ENCODE measurements around the gene GGA3. TPM values are rescaled to one million over a fixed set of nuclear protein-coding genes. Genes with fewer than 3 reads are reported as not detected.

Gene GGA3
- total RNA-seq, 1 donor from 2014 or later, result 26.2 TPM

DNA sequence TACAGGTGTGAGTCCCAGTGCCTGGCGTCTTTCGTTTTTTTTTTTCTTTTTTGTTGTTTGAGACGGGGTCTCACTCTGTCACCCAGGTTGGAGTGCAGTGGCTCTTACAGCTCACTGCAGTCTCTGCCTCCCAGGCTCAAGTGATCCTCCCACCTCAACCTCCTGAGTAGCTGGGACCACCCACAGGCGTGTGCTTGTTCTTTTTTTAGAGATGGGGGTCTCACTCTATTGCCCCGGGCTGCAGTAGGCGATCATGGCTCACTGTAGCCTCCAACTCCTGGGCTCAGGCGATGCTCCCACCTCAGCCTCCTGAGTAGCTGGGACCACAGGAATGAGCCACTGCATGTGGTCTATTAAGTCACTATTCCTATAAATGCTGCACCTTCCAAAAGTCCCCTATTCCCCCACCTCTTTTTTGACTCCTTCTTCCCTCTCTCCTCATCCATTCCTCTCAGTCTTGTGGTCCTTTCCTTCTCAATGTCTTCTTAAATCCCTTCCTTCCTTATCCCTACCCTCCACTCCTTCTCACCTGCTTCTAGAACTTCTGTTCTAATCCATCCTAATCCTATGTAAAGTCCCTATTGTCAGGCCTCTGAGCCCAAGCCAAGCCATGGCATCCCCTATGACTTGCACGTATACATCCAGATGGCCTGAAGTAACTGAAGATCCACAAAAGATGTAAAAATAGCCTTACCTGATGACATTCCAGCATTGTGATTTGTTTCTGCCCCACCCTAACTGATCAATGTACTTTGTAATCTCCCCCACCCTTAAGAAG is 9.2 kb downstream of the GGA3 start:
- intact Hi-C loops (cut with micrococcal nuclease), result no loop called here
- DNase-seq (no peak), ATAC-seq (no peak)

DNA sequence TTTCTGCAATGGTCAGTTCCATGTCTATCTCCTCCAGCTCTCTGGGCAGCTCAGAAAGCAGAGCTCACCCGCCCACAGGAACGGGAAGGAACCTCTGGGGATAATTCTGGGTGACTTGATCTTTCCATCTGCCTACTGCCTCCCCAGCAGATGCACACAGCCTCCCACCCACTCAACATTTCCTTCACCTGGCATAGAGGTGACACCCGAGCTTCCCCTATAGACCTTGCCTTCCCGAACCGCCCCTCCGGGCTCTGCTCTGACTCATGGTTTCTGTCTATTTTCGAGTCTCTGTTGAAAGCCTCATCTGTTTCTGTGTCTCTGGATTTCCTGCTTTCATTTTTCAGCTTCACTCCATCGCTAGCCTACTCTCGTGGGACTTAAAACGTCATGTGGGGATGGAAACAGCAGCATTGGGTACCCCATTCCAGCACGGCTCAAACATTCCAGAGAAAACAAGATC is 11.4 kb downstream of the GGA3 start:
- DNase-seq, result no peak
- intact Hi-C loops (cut with micrococcal nuclease), result no loop called here

DNA sequence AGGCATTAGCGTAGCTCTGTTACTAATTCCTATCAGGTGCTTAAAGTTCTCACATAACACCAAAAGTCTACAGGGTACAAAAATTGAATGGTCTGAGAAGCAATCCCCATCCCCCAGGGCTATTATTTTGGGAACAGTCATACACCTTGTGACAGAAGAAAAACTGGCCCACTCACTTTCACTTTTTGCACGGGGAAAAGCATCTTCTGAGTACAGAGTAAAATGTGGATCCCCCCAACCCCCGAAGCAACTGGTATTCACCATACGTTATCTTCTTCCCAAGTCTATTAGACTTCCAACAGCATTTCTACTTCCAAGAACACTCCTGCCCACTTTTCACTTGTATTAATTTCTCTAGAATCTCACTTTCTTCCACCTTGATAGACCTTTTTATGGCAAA is 11.8 kb downstream of the GGA3 start:
- intact Hi-C loops (cut with micrococcal nuclease), result no loop called here
- ATAC-seq (no peak), DNase-seq (no peak)

More for the DNA sequence above, 11.4 kb downstream of the GGA3 start:
- peak; percentile 72 for ATAC-seq

DNA sequence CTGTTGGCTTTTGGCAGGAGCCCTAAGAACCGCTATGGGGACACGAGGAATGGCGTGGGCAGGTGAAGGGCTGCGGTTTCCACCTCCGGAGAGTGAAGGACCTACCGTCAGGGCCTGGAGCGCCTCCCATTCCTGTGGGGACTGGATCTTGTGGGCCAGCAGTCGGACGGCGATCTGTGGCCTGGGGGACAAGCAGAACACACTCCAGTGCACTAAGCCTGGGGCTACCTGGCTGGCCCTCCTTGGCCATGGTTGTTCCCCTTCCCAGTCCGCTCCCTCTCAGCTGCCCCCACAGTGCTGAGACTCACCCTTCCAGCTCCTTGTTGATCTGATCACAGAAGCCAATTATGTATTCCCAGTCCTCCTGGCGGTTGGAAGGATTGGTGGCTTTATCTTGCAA is 15.0 kb downstream of the GGA3 start:
- ATAC-seq (no peak), DNase-seq (no peak)
- intact Hi-C loops (cut with micrococcal nuclease), result no loop called here

DNA sequence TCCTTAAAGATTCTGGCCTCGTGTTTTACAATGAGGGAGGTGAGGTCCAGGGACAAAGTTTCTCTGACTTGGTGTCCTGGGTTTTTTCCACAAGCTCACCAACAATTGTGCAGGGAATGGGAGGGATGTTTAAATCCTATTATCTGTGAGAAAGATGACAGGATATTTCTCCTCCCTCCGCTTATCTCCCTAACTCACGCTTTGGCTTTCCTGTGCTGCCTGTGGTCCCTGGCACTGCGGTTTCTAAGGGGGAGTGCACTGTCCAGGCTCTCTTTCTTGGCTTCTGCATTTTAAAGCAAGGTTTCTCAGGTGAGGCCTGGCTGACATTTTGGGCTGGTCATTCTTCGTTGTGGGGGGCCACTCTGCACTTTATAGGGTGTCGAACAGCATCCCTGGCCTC is 16.4 kb downstream of the GGA3 start:
- DNase-seq (no peak), ATAC-seq (no peak)
- intact Hi-C loops (cut with micrococcal nuclease), result no loop called here

DNA sequence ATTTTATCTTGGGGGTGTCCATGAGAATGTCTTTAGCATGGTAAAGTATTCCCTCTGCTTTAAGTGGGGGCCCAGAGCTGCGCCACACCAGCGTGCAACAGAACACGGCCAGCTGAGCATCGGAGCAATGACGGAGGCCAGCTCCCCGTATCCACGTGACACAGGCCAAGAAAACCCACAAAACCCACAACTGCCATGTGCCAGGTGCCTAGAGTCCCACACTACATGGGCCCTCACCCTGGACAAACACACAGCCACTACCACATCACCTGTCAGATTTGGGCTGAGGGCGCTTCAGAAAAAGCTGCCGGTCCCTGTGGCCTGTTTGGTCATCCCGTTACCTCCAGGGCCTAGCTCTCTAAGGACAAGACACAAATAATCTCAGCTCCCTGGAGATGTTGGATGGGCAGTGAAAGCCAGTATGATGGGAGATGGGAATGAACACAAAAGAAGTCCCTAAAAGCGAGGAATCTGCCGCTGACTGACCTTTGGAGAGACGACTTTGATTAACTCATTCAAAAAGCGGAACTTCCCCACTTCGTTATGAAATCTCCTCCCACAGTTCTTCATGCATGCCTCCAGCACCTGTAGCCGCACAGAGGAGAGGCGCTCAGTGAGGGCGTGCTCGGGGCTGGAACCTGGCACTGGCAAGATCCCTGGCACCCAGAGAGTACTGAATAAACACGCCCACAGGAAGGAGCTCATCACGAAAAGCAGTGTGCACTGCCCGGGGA is 17.1 kb downstream of the GGA3 start:
- ATAC-seq (no peak), DNase-seq (no peak)
- intact Hi-C loops (cut with micrococcal nuclease), result no loop called here

DNA sequence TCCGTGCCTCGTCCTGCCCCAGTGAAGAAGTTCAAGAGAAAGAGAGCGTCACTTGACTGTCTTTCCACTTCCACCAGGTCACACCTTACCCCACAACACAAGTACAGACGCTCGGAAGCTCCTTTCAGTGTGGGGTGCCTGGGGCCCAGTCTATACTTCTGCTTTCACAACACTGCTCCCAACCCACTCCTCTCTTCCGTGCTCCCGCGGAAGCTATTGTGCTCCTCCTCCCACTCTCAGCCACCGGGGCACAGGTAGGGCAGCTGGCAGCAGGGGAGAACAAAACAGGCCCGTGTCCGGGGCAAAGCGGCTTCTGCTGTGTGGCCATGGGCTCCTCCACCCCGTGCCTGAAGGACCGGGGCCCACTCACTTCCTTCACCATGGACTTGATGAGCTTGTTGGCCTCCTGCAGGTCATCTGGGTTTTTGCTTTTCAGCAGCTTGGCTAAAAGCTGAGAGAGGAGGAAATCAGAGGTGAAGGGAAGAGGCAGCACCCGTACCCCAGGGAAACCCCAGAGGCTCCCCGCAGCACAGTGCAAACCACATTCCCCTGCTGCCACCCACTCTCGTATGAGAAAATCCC is 18.9 kb downstream of the GGA3 start:
- ATAC-seq, result no peak
- no peak for DNase-seq
- intact Hi-C loops (cut with micrococcal nuclease), result no loop called here

DNA sequence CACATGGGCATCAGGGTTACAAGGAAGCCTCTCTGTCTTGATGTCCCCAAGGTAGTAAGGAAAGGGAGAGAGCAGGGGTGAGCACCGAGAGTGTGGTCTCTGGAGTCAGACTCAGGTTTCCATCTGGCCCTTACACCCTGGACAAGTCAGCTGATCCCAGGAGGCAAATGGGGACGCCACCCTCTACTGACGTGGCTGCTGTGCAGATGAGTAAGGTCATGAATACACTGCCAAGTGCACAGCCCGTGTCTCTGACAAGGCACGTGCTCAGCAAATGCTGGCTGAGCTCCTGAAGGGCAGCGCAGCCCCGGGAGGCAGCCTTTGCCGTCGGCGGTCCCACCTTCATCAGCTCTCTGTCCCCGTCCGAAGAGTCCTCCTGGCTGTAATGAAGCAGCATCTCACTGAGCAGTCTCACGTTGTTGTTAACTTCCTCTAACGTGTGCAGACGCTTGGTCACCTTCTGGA is 19.4 kb downstream of the GGA3 start:
- intact Hi-C loops (cut with micrococcal nuclease), result no loop called here
- DNase-seq (no peak), ATAC-seq (no peak)

DNA sequence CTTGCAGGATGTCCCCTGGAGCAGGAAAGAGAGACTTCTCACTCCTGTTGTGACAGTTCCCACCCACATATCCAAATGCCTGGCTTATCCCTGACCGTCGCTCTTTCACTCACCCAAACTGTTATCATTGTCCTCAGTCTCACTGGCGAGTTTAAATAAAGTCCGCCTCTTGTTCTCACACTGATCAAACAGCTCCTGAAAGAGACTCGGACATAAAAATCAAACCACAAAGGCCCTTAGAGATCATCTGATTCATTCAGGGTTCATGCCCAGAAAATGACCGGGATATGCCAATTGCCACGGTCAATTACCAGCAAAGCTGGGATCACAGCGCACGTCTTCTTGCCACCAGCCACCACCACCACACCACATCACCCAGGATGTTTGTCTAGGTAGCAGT is 19.9 kb downstream of the GGA3 start:
- intact Hi-C loops (cut with micrococcal nuclease), result no loop called here
- no peak for ATAC-seq
- no peak for DNase-seq

DNA sequence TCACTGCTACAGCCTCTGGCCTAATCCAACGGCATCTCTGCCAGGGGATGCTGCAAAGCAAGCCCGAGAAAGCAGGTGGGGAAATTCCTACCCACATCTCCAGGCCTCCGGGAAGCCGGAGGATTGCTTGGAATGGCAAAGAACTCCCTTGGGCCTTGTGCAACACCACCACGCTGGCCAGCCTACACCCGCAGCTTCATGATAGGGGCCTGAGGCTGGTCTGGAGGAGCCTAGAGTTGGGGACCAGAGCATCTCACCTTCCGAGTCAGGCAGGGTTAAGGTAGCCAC is 20.3 kb downstream of the GGA3 start:
- DNase-seq (no peak), ATAC-seq (no peak)
- intact Hi-C loops (cut with micrococcal nuclease), result no loop called here

DNA sequence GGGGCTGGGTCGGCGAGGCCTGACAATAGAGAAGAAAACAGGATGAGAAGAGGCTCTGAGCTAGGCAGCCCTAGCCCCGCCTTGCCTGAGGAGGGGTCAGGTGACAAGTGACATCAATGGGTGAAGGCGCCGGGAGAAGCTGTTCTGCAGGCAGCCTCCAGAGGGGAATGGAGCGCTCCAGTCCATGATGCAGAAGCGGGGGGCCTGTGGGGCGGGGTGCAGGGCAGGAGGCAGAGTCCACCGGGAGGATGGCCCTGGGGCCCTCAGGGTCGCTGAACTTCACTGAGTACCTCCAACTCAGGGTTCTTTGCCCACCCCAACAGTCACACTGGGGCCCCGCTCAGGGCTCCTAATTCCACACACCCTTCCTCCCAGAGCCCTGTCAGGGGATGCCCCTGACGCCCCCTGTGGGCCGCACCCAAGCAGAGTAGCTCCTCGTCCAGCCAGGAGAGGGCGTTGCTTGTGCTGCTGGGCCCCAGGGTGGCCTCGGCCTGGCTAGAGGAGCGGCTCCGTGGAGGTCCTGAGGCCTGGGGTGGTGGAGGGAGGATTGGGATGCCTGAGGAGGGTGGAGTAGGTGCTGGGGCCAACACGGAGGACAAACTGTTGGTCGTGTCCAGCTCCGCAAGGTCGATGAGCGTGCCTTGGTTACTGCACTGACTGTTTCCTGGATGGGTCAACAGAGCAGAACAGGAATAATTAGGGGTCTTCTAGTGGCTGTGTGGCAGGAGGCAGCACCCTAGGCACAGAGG is 20.8 kb downstream of the GGA3 start:
- intact Hi-C loops (cut with micrococcal nuclease), result no loop called here
- no peak for ATAC-seq

DNA sequence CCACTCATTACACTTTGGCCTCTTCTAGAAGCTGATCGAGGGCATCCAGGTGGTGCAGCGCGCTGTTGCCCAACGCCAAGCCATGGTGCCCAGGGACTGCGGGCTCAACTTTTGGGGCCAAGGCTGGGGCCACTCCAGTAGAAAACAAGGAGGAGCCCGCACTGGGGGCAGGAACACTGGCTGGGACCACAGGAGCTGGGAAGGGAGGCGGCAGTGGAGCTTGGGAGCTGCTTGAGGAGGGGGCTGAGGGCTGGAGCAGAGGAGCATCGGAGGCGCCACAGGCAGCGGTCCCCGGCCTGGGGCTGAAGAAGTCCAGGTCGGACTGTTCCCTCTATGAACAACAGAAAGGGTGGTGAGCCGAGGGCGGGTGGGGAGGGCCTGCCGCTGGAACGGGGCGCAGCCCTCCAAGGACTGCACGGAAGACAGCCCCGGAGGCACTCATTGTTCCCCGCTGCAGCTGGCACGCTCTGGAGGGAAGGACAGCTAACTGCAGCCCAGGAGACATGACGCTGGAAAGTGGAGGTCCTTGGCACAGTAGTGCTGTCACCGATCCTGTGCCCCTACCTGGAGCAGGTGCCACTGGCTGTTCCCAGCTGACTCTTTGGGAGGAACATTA is 21.5 kb downstream of the GGA3 start:
- intact Hi-C loops (cut with micrococcal nuclease), result no loop called here
- ATAC-seq (no peak), DNase-seq (no peak)

More for the DNA sequence above, 20.8 kb downstream of the GGA3 start:
- DNase-seq, result peak; percentile 52

DNA sequence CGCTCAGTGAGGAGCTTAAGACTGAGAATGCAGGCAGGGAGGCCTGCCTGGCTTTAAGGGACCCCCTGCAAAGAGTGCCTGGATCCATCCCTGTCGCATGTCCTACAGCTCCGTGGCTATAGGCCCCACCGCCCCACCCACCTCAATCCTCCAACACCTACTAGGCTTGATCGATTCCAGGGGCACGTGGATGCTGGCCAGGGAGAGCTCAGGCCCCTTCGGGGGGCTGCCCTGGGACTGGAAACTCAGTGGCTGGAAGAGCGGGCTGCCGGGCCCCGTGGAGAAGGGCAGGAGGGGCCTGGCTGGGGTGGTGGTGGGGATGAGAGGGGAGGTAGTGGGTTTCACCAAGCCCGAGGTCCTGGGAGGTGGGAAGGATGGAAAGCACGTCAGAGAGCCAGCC is 22.2 kb downstream of the GGA3 start:
- no peak for ATAC-seq
- intact Hi-C loops (cut with micrococcal nuclease), result no loop called here
- DNase-seq, result no peak

DNA sequence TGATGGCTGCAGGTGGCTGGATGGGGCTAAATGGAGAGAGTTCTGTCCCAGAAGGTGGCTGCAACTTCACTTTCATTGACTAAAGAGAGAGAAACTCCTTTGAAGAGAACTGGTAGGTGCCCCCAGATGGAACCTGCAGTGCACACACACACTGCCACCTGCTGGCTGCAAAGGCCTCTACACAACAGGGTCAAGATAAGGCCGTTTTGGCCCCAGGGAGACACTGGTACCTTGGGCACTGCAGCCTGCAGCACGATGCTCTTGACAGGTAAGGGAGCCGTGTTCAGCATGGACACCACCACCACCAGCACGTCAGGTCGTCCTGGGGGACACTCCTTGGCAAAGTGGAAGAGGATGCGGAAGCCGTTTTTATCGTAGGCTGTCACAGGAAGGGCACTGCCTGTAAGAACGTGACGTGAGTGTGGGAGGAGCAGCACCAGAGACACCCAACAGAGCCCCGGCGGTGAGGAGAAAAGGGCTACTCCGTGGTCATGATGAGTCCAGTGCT is 22.7 kb downstream of the GGA3 start:
- ATAC-seq (peak; percentile 58), DNase-seq (peak; percentile 60)
- intact Hi-C loops (cut with micrococcal nuclease), result no loop called here

DNA sequence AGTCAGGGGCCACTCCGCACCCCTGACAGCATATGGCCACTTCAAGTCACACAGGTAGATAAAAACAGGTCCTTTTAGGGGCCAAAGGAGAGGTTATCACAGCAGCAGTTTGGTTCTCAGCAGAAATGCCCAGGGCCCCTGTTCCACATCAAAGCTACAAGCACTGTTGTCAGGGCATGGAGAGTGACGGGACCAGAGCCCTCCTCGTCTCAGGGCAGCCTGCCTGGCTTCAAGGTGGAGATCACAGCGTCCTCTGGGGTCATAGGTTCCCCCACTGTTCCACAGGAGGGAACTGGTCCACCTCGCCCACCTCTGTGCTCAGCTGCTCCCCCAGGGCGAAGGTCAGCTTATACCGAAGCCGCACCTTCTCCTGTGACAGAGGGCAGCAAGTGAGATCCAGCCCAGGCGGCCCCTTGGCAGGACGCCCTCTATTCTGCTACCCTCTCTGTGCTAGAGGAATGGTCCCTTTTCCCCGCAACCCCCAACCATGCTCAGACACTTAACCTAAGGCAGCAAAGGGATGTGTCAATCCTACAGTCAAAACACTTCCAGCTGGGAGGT is 23.3 kb downstream of the GGA3 start:
- ATAC-seq (no peak), DNase-seq (no peak)
- intact Hi-C loops (cut with micrococcal nuclease), result no loop called here

DNA sequence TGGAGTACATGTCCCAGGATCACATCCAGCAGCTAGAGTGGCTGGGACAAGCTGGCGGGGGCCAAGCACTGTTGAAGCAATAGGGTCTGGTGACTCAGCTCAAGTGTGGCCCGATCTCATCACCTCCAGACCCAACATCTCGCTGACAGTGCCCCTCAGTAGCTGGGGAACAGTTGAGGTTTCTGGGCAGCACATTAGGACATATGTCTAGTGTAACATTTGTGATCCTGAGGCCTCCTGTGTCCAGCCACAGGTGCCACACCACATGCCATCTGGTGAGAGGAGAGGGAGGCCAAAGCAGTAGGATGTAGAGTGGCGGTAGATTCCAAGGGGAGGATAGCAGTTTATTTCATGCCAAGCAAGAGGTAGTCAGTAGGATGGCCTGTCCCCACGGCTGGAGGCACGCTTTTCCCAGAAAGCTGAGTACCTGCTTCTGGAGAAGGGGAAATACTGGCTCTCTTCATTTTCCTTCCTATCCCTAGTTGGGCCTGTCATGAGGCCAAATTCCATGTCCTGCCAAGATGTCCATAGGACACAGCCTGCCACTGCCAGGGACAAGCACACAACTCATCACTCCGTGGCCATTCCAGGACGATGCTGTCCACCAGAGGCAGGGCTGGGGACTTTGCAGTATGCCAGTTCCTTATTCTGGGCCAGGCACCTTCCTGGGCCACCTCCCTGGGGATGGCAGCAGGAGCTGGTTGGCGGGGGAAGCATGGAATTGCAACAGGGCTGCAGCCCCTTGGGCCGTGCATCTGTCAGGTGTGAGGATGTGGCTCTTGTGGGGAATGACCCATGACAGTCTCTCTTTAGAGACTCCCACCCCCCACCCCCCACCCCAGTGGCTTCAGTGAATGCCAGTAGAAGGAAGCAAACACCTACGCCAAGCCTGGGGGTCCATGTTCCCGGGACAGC is 24.0 kb downstream of the GGA3 start:
- ATAC-seq, result peak; percentile 69
- intact Hi-C loops (cut with micrococcal nuclease), result no loop called here
- DNase-seq, result peak; percentile 64

DNA sequence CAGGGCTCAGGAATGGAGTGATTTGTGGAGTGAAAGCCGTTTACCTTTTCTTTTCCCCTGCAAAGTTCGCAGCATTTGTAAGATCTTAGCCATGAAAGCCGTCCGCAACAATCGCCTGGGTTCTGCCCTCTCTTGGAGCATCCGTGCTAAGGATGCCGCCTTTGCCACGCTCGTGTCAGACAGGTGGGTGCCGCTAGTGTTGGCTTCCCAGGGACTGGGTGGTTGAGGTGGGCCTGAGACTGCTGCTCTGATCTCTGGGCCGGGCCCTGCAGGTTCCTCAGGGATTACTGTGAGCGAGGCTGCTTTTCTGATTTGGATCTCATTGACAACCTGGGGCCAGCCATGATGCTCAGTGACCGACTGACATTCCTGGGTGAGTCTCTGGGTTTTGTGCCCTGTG is 28.6 kb downstream of the GGA3 start:
- intact Hi-C loops (cut with micrococcal nuclease), result no loop called here
- DNase-seq (no peak), ATAC-seq (no peak)
